GDM1 (cell line): ENCODE measurements around the gene VTCN1.
"Not testable (repeated sequence)": the region's sequence is repeated elsewhere in the genome, so short reads cannot be mapped to it uniquely, and the experiment has no call there.

Source experiments
- DNase-seq: peaks from one replicate; lab custom pipeline; 2025; lab: John Stamatoyannopoulos, UW

Gene VTCN1

GRCh38 chr1:117123274-117123673 lies 87.5 kb downstream of the VTCN1 start:
- DNase-seq: no peak

DNA sequence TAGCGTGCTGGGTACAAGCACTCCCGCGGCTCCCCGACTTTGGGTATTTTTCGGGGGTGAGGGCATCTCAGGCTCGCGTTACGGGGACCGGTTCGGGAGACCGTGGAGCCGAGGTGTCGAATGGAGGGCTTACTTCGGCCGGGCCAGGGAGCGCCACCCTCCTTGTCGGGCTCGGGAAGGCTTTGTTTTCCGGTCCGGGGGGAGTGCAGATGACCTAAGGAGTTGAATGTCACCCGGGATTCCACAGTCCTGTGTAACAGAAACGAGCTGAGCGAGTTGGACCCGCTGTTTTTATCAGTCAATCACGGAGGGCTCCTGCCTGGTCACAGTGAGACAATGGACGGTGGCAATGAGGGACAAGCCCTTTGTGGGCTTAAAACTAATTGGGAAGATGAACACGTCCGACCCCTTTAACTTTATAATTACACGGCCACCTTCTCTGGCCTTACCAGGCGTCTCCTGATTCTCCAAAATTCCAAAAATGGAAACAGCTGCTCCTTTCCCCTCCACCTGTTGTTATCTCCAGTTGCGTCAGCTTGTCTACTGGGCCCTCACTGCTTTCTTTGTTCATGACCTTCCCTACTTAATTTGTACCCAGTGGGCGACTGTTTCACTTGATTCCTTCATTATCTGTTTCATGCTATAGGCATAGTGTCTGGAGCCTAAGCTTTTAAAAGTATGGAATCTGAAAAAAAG lies 88.2 kb downstream of the VTCN1 start:
- no peak for DNase-seq

DNA sequence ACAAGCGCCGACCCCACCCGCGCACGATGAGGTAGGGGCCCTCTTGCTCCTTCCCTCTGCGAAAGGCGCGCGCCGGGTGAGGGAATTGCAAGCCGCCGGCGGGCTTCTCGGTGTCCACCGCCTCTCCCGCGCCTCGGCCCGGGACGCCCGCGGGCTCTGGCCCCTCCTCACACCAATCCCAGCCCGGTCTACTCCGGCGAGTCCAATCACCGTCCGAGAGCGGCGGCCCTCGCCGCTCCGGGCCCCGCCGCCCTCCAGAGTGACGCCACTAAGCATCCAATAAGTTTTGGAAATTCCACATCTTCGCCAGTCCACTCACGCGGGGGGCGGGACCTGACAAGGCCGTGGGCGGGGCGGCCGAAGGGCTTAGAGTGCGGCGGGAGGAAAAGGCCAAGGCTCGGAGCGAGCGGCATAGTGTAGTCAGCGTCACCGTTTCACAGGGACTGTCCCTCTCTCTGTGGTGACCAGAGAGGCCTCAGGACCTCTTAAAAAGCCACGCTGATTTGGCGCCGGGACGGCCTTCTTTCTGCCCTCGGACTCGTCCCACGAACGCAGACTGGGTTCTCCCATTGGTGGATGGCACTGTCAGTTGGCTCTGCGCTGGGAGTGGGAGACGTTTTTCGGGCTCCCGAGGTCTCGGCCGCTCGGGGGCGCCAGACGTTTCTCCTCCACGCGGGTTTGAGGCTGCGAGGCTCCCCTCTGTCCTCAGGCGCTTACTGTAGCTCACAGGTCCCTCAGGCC lies 89.0 kb downstream of the VTCN1 start, which contains the start of gene TRIM45:
TSS of gene TRIM45 (minus strand) at position 161 of the 741 bp plus-strand sequence. CDS start 548 bp downstream, outside the sequence.
- DNase-seq: peak; percentile 92

- no peak for DNase-seq
Observed at GRCh38 chr1:117120774-117121588, 89.7 kb downstream of the VTCN1 start.

GRCh38 chr1:117119144-117119543 lies 91.6 kb downstream of the VTCN1 start:
- DNase-seq: not testable (repeated sequence)

GRCh38 chr1:117118137-117118536 lies 92.6 kb downstream of the VTCN1 start:
- DNase-seq: no peak

DNA sequence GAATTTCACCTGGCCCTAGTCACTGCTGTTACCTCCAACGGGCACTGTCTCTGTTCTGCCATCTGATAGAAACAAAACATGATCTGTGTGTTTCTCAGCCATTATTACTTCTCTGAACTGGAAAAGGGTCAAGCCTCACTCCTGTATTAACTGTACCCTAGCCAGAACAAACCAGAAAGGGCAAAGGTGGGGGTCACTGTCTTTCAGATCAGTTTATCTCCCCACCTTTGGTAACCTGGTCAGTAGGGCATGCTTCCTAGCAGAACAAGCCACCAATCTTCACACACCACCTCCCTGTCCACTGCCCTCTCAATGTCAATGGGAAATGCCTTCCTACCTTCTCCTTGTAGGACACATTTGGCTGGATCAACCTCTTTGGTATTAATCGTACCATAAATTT lies 93.0 kb downstream of the VTCN1 start:
- DNase-seq: no peak

- DNase-seq: no peak
Observed at GRCh38 chr1:117116784-117117130, 94.0 kb downstream of the VTCN1 start.

- no peak for DNase-seq
Observed at GRCh38 chr1:117116090-117116783, 94.5 kb downstream of the VTCN1 start.

DNA sequence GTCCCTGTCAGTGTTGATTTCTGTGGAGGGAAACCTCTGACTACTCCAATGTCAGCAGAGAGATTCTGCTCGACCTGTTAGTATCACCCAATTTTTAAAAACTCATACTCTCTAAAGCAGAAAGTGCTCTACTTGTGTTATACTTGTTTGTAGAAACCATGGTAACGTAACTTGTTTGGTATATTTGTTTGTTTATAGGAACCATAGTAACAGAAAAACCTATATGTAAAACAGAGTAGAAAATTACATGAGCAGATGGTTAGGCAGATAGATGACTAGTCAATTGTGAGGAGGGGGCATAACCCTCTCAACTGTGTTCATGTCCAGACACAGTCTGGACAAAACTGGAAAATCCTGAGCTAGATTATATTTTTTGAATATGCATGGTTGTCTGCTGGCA lies 95.8 kb downstream of the VTCN1 start:
- no peak for DNase-seq

- DNase-seq: no peak
Observed at GRCh38 chr1:117113199-117113598, 97.5 kb downstream of the VTCN1 start.

GRCh38 chr1:117112047-117112717 lies 98.5 kb downstream of the VTCN1 start:
- no peak for DNase-seq

DNA sequence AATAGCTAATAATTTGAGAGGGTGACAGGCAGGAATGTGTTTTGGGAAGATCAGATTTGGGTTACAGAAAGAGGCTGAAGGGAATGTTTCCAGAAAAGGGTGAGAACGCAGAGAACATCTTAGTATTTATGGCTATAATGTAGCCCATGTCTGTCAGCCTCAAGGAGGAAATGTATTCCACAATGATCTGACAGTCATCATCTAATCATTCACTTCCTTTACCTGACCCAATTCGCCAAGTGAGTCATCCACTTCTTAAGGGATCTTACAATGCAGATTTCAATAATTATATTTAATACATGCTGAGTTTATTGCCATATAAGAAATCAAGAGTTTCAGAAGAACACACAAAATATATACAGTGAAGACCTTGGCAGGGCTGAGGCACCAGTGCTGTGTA lies 100.0 kb downstream of the VTCN1 start:
- no peak for DNase-seq

GRCh38 chr1:117107364-117107763 lies 103.4 kb downstream of the VTCN1 start:
- no peak for DNase-seq

DNA sequence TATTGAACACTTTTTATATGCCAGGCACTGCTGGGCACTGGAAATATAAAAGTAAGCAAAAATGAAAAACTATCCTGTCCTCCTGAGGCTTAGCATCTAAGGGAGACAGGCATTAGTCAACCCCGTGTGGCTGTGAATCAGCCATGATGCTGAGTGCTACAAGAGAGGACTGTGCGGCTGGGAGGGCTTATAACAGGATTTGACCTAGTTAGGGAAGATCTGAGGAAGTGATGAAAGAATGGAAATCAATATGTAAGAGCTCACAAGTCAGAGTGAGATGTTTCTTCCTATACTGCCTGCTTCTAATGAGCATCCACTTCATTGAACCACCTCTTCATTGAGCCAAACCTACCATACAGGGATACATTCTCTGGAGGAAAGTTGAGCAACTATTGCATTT lies 104.2 kb downstream of the VTCN1 start:
- DNase-seq: no peak

- DNase-seq: no peak
Observed at GRCh38 chr1:117105722-117106121, 105.0 kb downstream of the VTCN1 start.

DNA sequence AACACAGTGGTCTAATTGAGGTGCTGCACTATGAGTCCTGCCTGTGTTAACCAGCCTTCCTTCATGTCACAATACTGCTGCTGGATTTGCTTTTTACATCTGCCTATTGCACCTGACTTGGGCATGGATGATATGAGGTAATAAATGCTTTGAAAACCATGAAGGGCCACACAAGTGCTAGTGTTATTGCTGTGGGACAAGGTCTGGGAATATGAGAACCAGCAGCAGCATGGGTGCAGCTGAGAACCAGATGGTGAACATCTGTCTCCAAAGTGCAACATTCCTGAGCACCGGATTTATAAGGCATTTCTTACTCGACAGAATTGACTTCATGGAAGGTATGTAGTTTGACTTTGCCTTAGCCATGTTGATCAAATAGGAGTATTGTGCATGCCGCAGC lies 105.7 kb downstream of the VTCN1 start:
- DNase-seq: no peak

DNA sequence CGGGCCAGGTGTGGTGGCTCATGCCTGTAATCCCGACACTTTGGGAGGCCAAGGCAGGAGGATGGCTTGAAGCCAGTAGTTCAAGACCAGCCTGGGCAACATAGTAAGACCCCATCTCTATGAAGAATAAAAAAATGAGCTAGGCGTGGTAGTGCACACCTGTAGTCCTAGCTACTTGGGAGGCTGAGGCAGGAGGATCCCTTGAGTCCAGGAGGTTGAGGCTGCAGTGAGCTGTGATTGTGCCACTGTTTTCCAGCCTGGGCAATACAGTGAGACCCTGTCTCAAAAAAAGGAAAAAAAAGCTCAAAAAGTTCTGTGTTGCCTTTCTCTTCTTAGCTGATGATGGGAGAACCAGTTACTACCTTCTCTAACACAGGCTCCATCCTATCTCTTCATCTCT lies 108.9 kb downstream of the VTCN1 start:
- not testable (repeated sequence) for DNase-seq

GRCh38 chr1:117101334-117101733 lies 109.4 kb downstream of the VTCN1 start:
- DNase-seq: no peak

DNA sequence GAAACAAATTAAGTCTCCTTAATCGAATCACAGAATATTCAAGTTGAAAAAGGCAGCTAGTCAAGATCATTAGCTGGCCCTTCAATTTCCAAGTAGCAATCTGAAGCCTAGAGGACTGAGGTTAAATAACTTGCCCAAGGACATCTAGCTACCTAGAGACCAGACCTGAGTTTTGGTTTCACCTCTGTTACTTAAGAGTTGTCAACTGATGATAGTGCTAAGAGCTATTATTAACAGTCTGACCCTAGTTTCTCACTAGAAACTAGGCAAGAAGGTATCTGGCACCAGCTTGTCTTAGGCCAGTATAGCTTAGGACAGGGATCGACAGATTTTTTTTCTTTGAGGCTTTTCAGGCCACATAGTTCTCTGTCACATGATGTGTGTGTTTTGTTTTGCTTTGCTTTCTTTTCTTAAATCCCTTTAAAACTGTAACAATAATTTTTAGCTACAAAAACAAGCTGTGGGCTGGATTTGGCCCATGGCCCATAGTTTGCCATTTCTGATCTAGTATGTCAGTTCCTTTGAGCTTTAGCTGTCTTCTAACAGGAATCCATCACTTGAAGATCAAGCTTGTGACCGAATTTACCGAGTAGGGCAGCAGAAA lies 112.3 kb downstream of the VTCN1 start:
- no peak for DNase-seq

DNA sequence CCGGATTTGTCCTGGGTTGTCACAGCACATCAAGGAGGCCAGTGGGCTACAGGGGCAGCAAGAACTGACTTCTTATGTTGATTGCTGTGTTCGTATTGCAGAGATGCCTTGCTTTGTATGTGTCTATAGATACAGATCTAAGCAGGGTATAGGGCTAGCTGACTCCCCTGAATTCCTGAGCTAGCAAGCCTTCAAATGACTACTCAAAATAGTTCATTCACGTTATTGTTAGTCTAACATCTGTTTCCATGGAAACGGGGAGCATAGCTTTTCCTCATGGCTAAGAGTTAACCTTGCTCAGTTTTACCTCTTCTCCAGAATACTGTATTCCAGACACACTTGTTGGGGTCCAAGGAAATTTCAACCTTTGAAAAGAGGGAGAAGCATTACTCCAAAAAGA lies 113.3 kb downstream of the VTCN1 start:
- no peak for DNase-seq
